GM12875 (cell line): ENCODE results near the gene NKX2-8.
A peak's percentile ranks its signal among the peaks of the same experiment; 100 is the strongest.
"Not testable (repeated sequence)": the region's sequence is repeated elsewhere in the genome, so short reads cannot be mapped to it uniquely, and the experiment has no call there.

ENCODE experiments used
- H3K4me3 ChIP-seq: one replicate; pipeline ENCODE4 v1.5.1; 2011; ENCODE audit warnings: low read depth, low read length, control low read depth
- TF ChIP-seq, protein P1 (sequence below): IDR thresholded peaks from 2 replicates; pipeline ENCODE4 v1.5.1; 2011; ENCODE audit warnings: low read depth, mild to moderate bottlenecking, control low read depth, inconsistent platforms, low read length, moderate library complexity, borderline replicate concordance; ENCODE audit not compliant: insufficient read depth

Gene NKX2-8

DNA sequence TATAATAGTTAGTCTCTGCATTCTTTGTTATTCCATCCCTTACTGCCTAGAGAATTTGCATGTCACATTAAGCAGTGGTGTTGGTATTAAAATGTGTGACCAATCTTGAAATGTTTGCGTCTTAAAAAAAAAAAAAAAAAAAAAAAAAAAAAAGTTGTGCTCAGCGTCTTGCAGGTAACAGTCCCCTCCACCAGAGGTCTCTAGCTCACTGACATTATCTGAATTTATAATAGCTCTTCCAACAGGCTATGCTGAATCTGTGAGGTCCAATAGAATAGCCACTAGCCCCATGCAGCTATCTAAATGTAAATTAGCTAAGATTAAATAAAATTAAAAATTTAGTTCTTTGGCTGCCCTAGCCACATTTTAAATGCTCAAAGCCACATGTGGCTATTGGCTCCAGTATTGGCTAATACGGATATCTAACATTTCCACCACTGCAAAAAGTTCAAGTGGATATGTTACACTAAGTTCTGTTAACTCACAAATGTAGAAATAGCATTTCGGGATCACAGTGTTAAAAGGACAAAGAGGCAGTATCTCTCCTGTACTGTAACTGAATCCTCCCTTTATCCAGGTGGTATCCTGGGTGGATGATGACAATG lies 28.7 kb downstream of the NKX2-8 start:
- TF ChIP-seq, protein P1, sequence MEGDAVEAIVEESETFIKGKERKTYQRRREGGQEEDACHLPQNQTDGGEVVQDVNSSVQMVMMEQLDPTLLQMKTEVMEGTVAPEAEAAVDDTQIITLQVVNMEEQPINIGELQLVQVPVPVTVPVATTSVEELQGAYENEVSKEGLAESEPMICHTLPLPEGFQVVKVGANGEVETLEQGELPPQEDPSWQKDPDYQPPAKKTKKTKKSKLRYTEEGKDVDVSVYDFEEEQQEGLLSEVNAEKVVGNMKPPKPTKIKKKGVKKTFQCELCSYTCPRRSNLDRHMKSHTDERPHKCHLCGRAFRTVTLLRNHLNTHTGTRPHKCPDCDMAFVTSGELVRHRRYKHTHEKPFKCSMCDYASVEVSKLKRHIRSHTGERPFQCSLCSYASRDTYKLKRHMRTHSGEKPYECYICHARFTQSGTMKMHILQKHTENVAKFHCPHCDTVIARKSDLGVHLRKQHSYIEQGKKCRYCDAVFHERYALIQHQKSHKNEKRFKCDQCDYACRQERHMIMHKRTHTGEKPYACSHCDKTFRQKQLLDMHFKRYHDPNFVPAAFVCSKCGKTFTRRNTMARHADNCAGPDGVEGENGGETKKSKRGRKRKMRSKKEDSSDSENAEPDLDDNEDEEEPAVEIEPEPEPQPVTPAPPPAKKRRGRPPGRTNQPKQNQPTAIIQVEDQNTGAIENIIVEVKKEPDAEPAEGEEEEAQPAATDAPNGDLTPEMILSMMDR: peak; percentile 63
- no peak overlapping the region for H3K4me3 ChIP-seq

DNA sequence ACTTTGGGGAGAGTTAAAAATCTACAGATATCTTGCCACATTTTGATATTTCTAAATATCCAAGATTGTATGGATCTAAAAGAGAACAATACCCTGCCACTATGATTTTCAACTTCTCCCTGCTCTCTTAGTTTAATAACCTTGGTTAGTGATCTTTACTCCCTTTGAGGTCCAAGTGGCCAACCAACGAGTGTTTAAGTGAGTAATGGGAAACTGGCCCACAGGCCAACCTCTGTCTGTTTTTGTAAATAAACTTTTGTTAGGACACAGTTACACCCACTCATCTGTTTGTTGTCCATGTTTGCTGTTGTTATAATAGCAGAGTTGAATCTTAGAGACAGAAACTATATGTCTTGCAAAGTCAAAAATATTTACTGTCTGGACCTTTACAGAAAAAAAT lies 31.5 kb downstream of the NKX2-8 start:
- TF ChIP-seq, protein P1: no peak
- H3K4me3 ChIP-seq: no peak overlapping the region

DNA sequence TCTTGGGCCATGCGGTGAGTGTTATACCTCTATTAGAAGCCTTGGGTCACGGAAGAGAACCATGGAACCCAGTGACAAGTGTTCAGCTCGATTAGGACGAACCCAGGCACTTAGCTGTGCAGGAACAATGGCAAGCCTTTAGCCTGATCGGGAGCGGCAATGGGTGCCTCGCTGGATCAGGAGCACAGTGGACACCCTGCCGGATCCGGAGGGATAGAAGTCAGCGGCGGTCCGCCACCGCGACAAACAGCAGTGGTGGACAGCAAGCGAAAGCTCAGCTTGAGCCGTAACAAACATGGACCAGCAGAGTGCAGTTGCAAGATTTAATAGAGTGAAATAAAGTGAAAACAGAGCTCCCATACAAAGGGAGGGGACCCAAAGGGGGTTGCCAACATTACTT lies 38.1 kb downstream of the NKX2-8 start:
- H3K4me3 ChIP-seq: not testable (repeated sequence)

DNA sequence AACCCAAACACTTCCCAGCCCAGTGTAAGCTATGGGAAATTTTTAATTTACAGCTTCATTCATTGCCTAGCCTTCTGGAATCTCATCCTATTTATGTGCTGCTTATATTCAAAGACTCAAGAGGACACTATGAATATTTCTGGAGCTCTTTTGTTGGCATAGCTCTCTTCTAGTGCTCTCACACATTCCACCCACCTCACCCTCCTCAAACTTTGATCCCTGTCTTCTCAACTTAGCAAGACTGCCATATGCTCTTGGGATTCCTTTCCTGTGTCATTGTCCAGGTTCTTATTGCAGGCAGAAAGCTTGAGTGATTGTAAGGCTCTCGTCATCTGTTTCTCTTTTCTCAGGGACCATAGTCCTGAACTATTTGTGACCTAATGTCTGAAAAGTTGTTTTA lies 44.4 kb downstream of the NKX2-8 start:
- H3K4me3 ChIP-seq: no peak overlapping the region
- TF ChIP-seq, protein P1: no peak
